Activated CD8-positive, alpha-beta memory T cell treated with anti-CD3 and anti-CD28 coated beads, Interleukin-2, amount 50 U/mL, for 48 hours (primary cell): Measurements from ENCODE around the gene SPINK14.

Experiments
- DNase-seq: peaks from one replicate; pipeline ENCODE4 v3.0.0-alpha.2; 2020

The SPINK14 gene

GRCh38 chr5:148202531-148203203 is 34.3 kb downstream of the SPINK14 start, which contains the start of gene SPINK6:
TSS of gene SPINK6 (plus strand) at chr5:148203042. CDS start at chr5:148203097, 55 bp downstream.
- no peak for DNase-seq

GRCh38 chr5:148205044-148205806 is 36.9 kb downstream of the SPINK14 start:
- DNase-seq: no peak

- DNase-seq: no peak
Measured at GRCh38 chr5:148205865-148206264, 37.5 kb downstream of the SPINK14 start.

GRCh38 chr5:148206620-148207019 is 38.3 kb downstream of the SPINK14 start:
- no peak for DNase-seq

- DNase-seq: no peak
Measured at GRCh38 chr5:148208226-148208625, 39.9 kb downstream of the SPINK14 start.

- no peak for DNase-seq
Measured at GRCh38 chr5:148209151-148209770, 40.9 kb downstream of the SPINK14 start.

- no peak for DNase-seq
Measured at GRCh38 chr5:148214665-148215185, 46.4 kb downstream of the SPINK14 start.

- DNase-seq: no peak
Measured at GRCh38 chr5:148221508-148221907, 53.2 kb downstream of the SPINK14 start.

- DNase-seq: no peak
Measured at GRCh38 chr5:148224117-148224742, 55.9 kb downstream of the SPINK14 start.
